ENCODE results near the gene PPP2R5E. TPM values are rescaled to one million over a fixed set of nuclear protein-coding genes. Genes with fewer than 3 reads are reported as not detected.

Gene PPP2R5E
- total RNA-seq, 2 donors from 2014 or later: 13.9 to 25.5 TPM

- H3K4me1 ChIP-seq (ENCODE audit: control insufficient read depth in 1 of 2, low read depth in 2 of 2): peaks cover 21 to 55% of the 10 kb centered on the region in 2 donors
- no peak for TF ChIP-seq CTCF (IDR thresholded peaks at IDR 0.05)
- H3K27me3 ChIP-seq (replicated peaks; ENCODE audit: insufficient read depth): no peaks in the 10 kb centered on the region
- H3K36me3 ChIP-seq: no peaks in the 10 kb centered on the region
- ATAC-seq (ENCODE audit: insufficient number of reproducible peaks, low FRiP score, low read depth) (no peak), DNase-seq (ENCODE audit: low spot score) (no peak)
- H3K27ac ChIP-seq: no peak overlapping the region
- H3K4me3 ChIP-seq: no peak overlapping the region
- no peaks in the 10 kb centered on the region for H3K9me3 ChIP-seq
Observed at GRCh38 chr14:63467440-63468072, 75.6 kb downstream of the PPP2R5E start.

GRCh38 chr14:63465347-63465746, 77.8 kb downstream of the PPP2R5E start:
- H3K36me3 ChIP-seq: no peaks in the 10 kb centered on the region
- DNase-seq (ENCODE audit: low spot score) (no peak), ATAC-seq (ENCODE audit: insufficient number of reproducible peaks, low FRiP score, low read depth) (no peak)
- no peaks in the 10 kb centered on the region for H3K27me3 ChIP-seq (replicated peaks; ENCODE audit: insufficient read depth)
- H3K9me3 ChIP-seq: no peaks in the 10 kb centered on the region
- TF ChIP-seq CTCF (IDR thresholded peaks at IDR 0.05): no peak
- H3K27ac ChIP-seq: no peak overlapping the region
- H3K4me1 ChIP-seq (ENCODE audit: control insufficient read depth in 1 of 2, low read depth in 2 of 2): peaks cover 9 to 37% of the 10 kb centered on the region in 2 donors
- no peak overlapping the region for H3K4me3 ChIP-seq

- no peaks in the 10 kb centered on the region for H3K27me3 ChIP-seq (replicated peaks; ENCODE audit: insufficient read depth)
- no peak overlapping the region for H3K4me3 ChIP-seq
- H3K27ac ChIP-seq: no peak overlapping the region
- no peak for TF ChIP-seq CTCF (IDR thresholded peaks at IDR 0.05)
- no peak for ATAC-seq (ENCODE audit: insufficient number of reproducible peaks, low FRiP score, low read depth)
- no peaks in the 10 kb centered on the region for H3K36me3 ChIP-seq
- no peaks in the 10 kb centered on the region for H3K9me3 ChIP-seq
- H3K4me1 ChIP-seq (ENCODE audit: control insufficient read depth in 1 of 2, low read depth in 2 of 2): peaks cover 7 to 14% of the 10 kb centered on the region in 2 donors
- DNase-seq (ENCODE audit: low spot score): no peak
Observed at GRCh38 chr14:63460680-63461369, 82.4 kb downstream of the PPP2R5E start.

- H3K27ac ChIP-seq: no peak overlapping the region
- TF ChIP-seq CTCF (IDR thresholded peaks at IDR 0.05): no peak
- DNase-seq (ENCODE audit: low spot score): no peak
- ATAC-seq (ENCODE audit: insufficient number of reproducible peaks, low FRiP score, low read depth): no peak
- H3K36me3 ChIP-seq: no peaks in the 10 kb centered on the region
- no peaks in the 10 kb centered on the region for H3K9me3 ChIP-seq
- H3K4me3 ChIP-seq: no peak overlapping the region
- H3K27me3 ChIP-seq (replicated peaks; ENCODE audit: insufficient read depth): no peaks in the 10 kb centered on the region
- H3K4me1 ChIP-seq (ENCODE audit: control insufficient read depth in 1 of 2, low read depth in 2 of 2): peaks cover 8 to 10% of the 10 kb centered on the region in 2 donors
Observed at GRCh38 chr14:63459738-63460137, 83.4 kb downstream of the PPP2R5E start.

- H3K36me3 ChIP-seq: no peaks in the 10 kb centered on the region
- no peak overlapping the region for H3K27ac ChIP-seq
- H3K27me3 ChIP-seq (replicated peaks; ENCODE audit: insufficient read depth): no peaks in the 10 kb centered on the region
- no peak overlapping the region for H3K4me3 ChIP-seq
- no peaks in the 10 kb centered on the region for H3K9me3 ChIP-seq
- TF ChIP-seq CTCF (IDR thresholded peaks at IDR 0.05): no peak
- ATAC-seq (ENCODE audit: insufficient number of reproducible peaks, low FRiP score, low read depth) (no peak), DNase-seq (ENCODE audit: low spot score) (no peak)
- peaks cover 10 to 14% of the 10 kb centered on the region in 2 donors for H3K4me1 ChIP-seq (ENCODE audit: control insufficient read depth in 1 of 2, low read depth in 2 of 2)
Observed at GRCh38 chr14:63457498-63457897, 85.7 kb downstream of the PPP2R5E start.

Measured in thoracic aorta (tissue), 2 donors.